SH-SY5Y (cell line): ENCODE data around the gene PFKFB4.

ENCODE experiments used
- GATA2 ChIP-seq: IDR thresholded peaks from 2 replicates; pipeline ENCODE4 v1.6.1; 2011; ENCODE audit warnings: mild to moderate bottlenecking, low read depth, low read length
- GATA3 ChIP-seq: IDR thresholded peaks from 2 replicates; pipeline ENCODE4 v1.6.1; 2011; ENCODE audit warnings: low read depth, mild to moderate bottlenecking, low read length, moderate library complexity

- TF ChIP-seq GATA2: no peak
- no peak for TF ChIP-seq GATA3
These were observed 8.6 kb upstream of the PFKFB4 start for GRCh38 chr3:48565186-48565585.
